GM18517 (cell line): ENCODE results near the gene SETD1B.
A peak's percentile ranks its signal among the peaks of the same experiment; 100 is the strongest.

Experiments used
- ATAC-seq: cut with Tn5 transposase; IDR thresholded peaks from one replicate; pipeline ENCODE4 v1.9.1; 2021; ENCODE audit warnings: mild to moderate bottlenecking, moderate library complexity; ENCODE audit not compliant: unreplicated experiment

SETD1B gene

GRCh38 chr12:121795034-121795968, 8.5 kb upstream of the SETD1B start:
- ATAC-seq = no peak

GRCh38 chr12:121796855-121797751, 6.7 kb upstream of the SETD1B start:
- ATAC-seq = no peak

GRCh38 chr12:121797937-121798786, 5.6 kb upstream of the SETD1B start:
- ATAC-seq = no peak

- ATAC-seq = no peak
These were observed 5.0 kb upstream of the SETD1B start for GRCh38 chr12:121798787-121799155.

GRCh38 chr12:121799156-121799841, 4.5 kb upstream of the SETD1B start:
- ATAC-seq = no peak

- no peak for ATAC-seq
These were observed 3.7 kb upstream of the SETD1B start for GRCh38 chr12:121799842-121800693.

GRCh38 chr12:121800694-121801594, 2.9 kb upstream of the SETD1B start:
- ATAC-seq = no peak

- ATAC-seq = no peak
These were observed 2.0 kb upstream of the SETD1B start for GRCh38 chr12:121801595-121802484.

GRCh38 chr12:121802485-121802842, 1.3 kb upstream of the SETD1B start:
- no peak for ATAC-seq

- peak; percentile 51 for ATAC-seq
These were observed 738 bp upstream of the SETD1B start for GRCh38 chr12:121802843-121803698.

GRCh38 chr12:121804417-121805111, 755 bp downstream of the SETD1B start:
- no peak for ATAC-seq

- ATAC-seq = no peak
These were observed 1.6 kb downstream of the SETD1B start for GRCh38 chr12:121805171-121806008.

GRCh38 chr12:121806009-121806545, 2.3 kb downstream of the SETD1B start:
- no peak for ATAC-seq

GRCh38 chr12:121806546-121807423, 3.0 kb downstream of the SETD1B start:
- no peak for ATAC-seq
